Stimulated activated CD8-positive, alpha-beta memory T cell treated with anti-CD3 and anti-CD28 coated beads, Interleukin-4, amount 100 ng/mL, for 1 hour (primary cell): ENCODE measurements around the gene ZMAT5.
"Not testable (repeated sequence)": the region's sequence is repeated elsewhere in the genome, so short reads cannot be mapped to it uniquely, and the experiment has no call there.

Experiments
- DNase-seq, 2 donors: peaks; one replicate each; pipeline ENCODE4 v3.0.0-alpha.2; 2020; ENCODE audit warnings: low read depth in 2 of 2, low spot score in 1 of 2

ZMAT5 gene

GRCh38 chr22:29754658-29755395 lies 12.0 kb downstream of the ZMAT5 start:
- not testable (repeated sequence) for DNase-seq

- no peak for DNase-seq
Observed at GRCh38 chr22:29753808-29754657, 12.8 kb downstream of the ZMAT5 start.

- DNase-seq = no peak
Observed at GRCh38 chr22:29751669-29752068, 15.1 kb downstream of the ZMAT5 start.

GRCh38 chr22:29750559-29751538 lies 16.0 kb downstream of the ZMAT5 start:
- no peak for DNase-seq

GRCh38 chr22:29750029-29750428 lies 16.8 kb downstream of the ZMAT5 start:
- DNase-seq = no peak

GRCh38 chr22:29748248-29748893 lies 18.4 kb downstream of the ZMAT5 start:
- no peak for DNase-seq

- DNase-seq = no peak
Observed at GRCh38 chr22:29747832-29748231, 19.0 kb downstream of the ZMAT5 start.

- DNase-seq = no peak
Observed at GRCh38 chr22:29744902-29745301, 21.9 kb downstream of the ZMAT5 start.

- DNase-seq = no peak
Observed at GRCh38 chr22:29742326-29742725, 24.5 kb downstream of the ZMAT5 start.

- DNase-seq = no peak
Observed at GRCh38 chr22:29741926-29742325, 24.9 kb downstream of the ZMAT5 start.

- no peak for DNase-seq
Observed at GRCh38 chr22:29740216-29740615, 26.6 kb downstream of the ZMAT5 start.

GRCh38 chr22:29739346-29739875 lies 27.4 kb downstream of the ZMAT5 start:
- no peak for DNase-seq

GRCh38 chr22:29738118-29738815 lies 28.5 kb downstream of the ZMAT5 start:
- DNase-seq = no peak

GRCh38 chr22:29737251-29738117 lies 29.3 kb downstream of the ZMAT5 start:
- no peak for DNase-seq

- no peak for DNase-seq
Observed at GRCh38 chr22:29735416-29735815, 31.4 kb downstream of the ZMAT5 start.

- no peak for DNase-seq
Observed at GRCh38 chr22:29734838-29735237, 32.0 kb downstream of the ZMAT5 start.

GRCh38 chr22:29734406-29734805 lies 32.4 kb downstream of the ZMAT5 start:
- DNase-seq = no peak

GRCh38 chr22:29733362-29734201 lies 33.2 kb downstream of the ZMAT5 start:
- no peak for DNase-seq
